PC-9 (cell line): ENCODE results near the gene TMUB2. TPM values are rescaled to one million over a fixed set of nuclear protein-coding genes. Genes with fewer than 3 reads are reported as not detected.

ENCODE experiments used
- BruUV-seq: library from RNA; stranded (reverse); fragments of 400-500 nt; replicated peaks from 2 replicates; lab custom pipeline; 2021; lab: Mats Ljungman, UMichigan
- CTCF ChIA-PET: fragments of 300-600 bp; sonication (Branson Sonifier 250); formaldehyde crosslinking; loops from one replicate; lab custom pipeline; 2022; ENCODE audit warnings: antibody characterized with exemption; lab: Charles Lee
- POLR2A ChIA-PET: fragments of 300-600 bp; sonication (Branson Sonifier 250); formaldehyde crosslinking; loops from one replicate; lab custom pipeline; 2022; ENCODE audit warnings: antibody characterized with exemption; ENCODE audit not compliant: unreplicated experiment; lab: Charles Lee
- DNase-seq, 2 experiments: peaks; one replicate each; pipeline versions ENCODE4 v3.0.0 to v3.0.0-alpha.2; 2015 to 2022; ENCODE audit warnings: mixed read lengths in 1 of 2
- H2AFZ ChIP-seq: fragments of 200-600 bp; sonication (generic); 2 replicates; pipeline ENCODE4 v1.8.1; 2017; ENCODE audit warnings: antibody characterized with exemption
- H3F3A ChIP-seq: fragments of 200-600 bp; sonication (generic); 2 replicates; pipeline ENCODE4 v1.8.1; 2017; ENCODE audit warnings: antibody characterized with exemption, mild to moderate bottlenecking, low read depth; ENCODE audit not compliant: insufficient read depth
- H3K27ac ChIP-seq: fragments of 200-600 bp; sonication (generic); 2 replicates; pipeline ENCODE4 v1.6.1; 2016; ENCODE audit warnings: mixed run types
- H3K27me3 ChIP-seq: fragments of 200-600 bp; sonication (generic); 2 replicates; pipeline ENCODE4 v1.6.1; 2016; ENCODE audit warnings: low read depth, mixed run types; ENCODE audit not compliant: insufficient read depth
- H3K36me3 ChIP-seq: fragments of 200-600 bp; sonication (generic); 2 replicates; pipeline ENCODE4 v1.6.1; 2016; ENCODE audit warnings: low read depth, mixed run types
- H3K4me1 ChIP-seq: fragments of 200-600 bp; sonication (generic); replicated peaks from 2 replicates; pipeline ENCODE4 v1.6.1; 2016; ENCODE audit warnings: mixed run types; ENCODE audit not compliant: insufficient read depth
- H3K4me2 ChIP-seq: fragments of 200-600 bp; sonication (generic); 2 replicates; pipeline ENCODE4 v1.6.1; 2017; ENCODE audit warnings: mixed run types
- H3K4me3 ChIP-seq: fragments of 200-600 bp; sonication (generic); 2 replicates; pipeline ENCODE4 v1.6.1; 2016; ENCODE audit warnings: mixed run types
- H3K79me2 ChIP-seq: fragments of 200-600 bp; sonication (generic); 2 replicates; pipeline ENCODE4 v1.6.1; 2017; ENCODE audit warnings: low read depth, mixed run types
- H3K9me2 ChIP-seq: fragments of 200-600 bp; sonication (generic); 2 replicates; pipeline ENCODE4 v1.8.1; 2017; ENCODE audit warnings: mild to moderate bottlenecking; ENCODE audit not compliant: insufficient read depth
- H3K9me3 ChIP-seq: fragments of 200-600 bp; sonication (generic); 2 replicates; pipeline ENCODE4 v1.8.1; 2016; ENCODE audit warnings: low read depth; ENCODE audit not compliant: insufficient read depth
- H4K20me1 ChIP-seq: fragments of 200-600 bp; sonication (generic); 2 replicates; pipeline ENCODE4 v1.8.1; 2017; ENCODE audit not compliant: insufficient read depth
- EZH2 ChIP-seq: fragments of 200-600 bp; sonication (generic); IDR thresholded peaks from 2 replicates; pipeline ENCODE4 v1.8.0; 2017; ENCODE audit warnings: antibody characterized with exemption, low read depth
- intact Hi-C: fragments of 100-400 bp; cut with micrococcal nuclease; formaldehyde crosslinking; loops from one replicate; pipeline ENCODE4 v1.10.0; 2022; ENCODE audit not compliant: unreplicated experiment
- total RNA-seq: library from RNA; stranded (reverse); gene quantifications from 2 replicates; pipeline ENCODE4 v1.2.3, GENCODE V29; 2021
- TF ChIP-seq, protein P1 (sequence below): fragments of 200-600 bp; sonication (generic); conservative IDR thresholded peaks from 2 replicates; pipeline ENCODE4 v1.6.1; 2017; ENCODE audit warnings: mixed run types, antibody characterized with exemption, mild to moderate bottlenecking, moderate library complexity

The TMUB2 gene
- total RNA-seq, 1 experiment from 2014 or later, result 45.5 TPM

- intact Hi-C loops, result loop anchor here (1.0 kb wide), 1 partner anchor 18 kb away; no protein-coding TSS in a partner anchor
- peak within 1 kb of the TSS; percentile 92 for H3K4me3 ChIP-seq
- DNase-seq, result peak; percentile 90 to 97
- H2AFZ ChIP-seq, result peak within 1 kb of the TSS; percentile 93
- no peaks in the 10 kb centered on the region; the same call in 1 of the 2 replicates for H4K20me1 ChIP-seq
- CTCF ChIA-PET, result interaction anchor here (0.7 kb wide), 1 partner anchor 22 kb away, joined by 8 read pairs; no protein-coding TSS in a partner anchor
- BruUV-seq, result no TSS peak
- peaks cover 41% of the 10 kb centered on the region for H3F3A ChIP-seq
- H3K27me3 ChIP-seq, result no peaks in the 10 kb centered on the region
- POLR2A ChIA-PET, result interaction anchor here (0.6 to 0.7 kb wide), 4 partner anchors 13 to 571 kb away, joined by 6 to 15 read pairs (median 10); no protein-coding TSS in a partner anchor
- H3K79me2 ChIP-seq, result peaks cover 45% of the 10 kb centered on the region
- no peaks in the 10 kb centered on the region for H3K9me2 ChIP-seq
- H3K27ac ChIP-seq, result peak within 1 kb of the TSS; percentile 77
- H3K4me2 ChIP-seq, result peak within 1 kb of the TSS; percentile 94
- peaks cover 35% of the 10 kb centered on the region for H3K4me1 ChIP-seq
- peaks cover 3% of the 10 kb centered on the region for H3K36me3 ChIP-seq
- no peaks in the 10 kb centered on the region for H3K9me3 ChIP-seq
- no peak for TF ChIP-seq EZH2
- TF ChIP-seq, protein P1, sequence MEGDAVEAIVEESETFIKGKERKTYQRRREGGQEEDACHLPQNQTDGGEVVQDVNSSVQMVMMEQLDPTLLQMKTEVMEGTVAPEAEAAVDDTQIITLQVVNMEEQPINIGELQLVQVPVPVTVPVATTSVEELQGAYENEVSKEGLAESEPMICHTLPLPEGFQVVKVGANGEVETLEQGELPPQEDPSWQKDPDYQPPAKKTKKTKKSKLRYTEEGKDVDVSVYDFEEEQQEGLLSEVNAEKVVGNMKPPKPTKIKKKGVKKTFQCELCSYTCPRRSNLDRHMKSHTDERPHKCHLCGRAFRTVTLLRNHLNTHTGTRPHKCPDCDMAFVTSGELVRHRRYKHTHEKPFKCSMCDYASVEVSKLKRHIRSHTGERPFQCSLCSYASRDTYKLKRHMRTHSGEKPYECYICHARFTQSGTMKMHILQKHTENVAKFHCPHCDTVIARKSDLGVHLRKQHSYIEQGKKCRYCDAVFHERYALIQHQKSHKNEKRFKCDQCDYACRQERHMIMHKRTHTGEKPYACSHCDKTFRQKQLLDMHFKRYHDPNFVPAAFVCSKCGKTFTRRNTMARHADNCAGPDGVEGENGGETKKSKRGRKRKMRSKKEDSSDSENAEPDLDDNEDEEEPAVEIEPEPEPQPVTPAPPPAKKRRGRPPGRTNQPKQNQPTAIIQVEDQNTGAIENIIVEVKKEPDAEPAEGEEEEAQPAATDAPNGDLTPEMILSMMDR, result no peak
Measured at GRCh38 chr17:44199553-44200477, 13.0 kb downstream of the TMUB2 start, which contains the start of gene ATXN7L3. Gene ATXN7L3, minus strand, starts transcription at chr17:44199884. Its CDS starts 1,814 bp downstream, at chr17:44198070.

GRCh38 chr17:44200478-44201155 lies 13.8 kb downstream of the TMUB2 start:
- Histone ChIP-seq H3K4me2 (peak overlapping the region; percentile 94), H3K4me1 (peaks cover 35% of the 10 kb centered on the region), H3K36me3 (no peaks in the 10 kb centered on the region; the same call in none of the 2 replicates), H3K27ac (peak overlapping the region; percentile 77), H3K27me3 (no peaks in the 10 kb centered on the region), H3F3A (peaks cover 44% of the 10 kb centered on the region), H3K9me3 (no peaks in the 10 kb centered on the region), H4K20me1 (no peaks in the 10 kb centered on the region; the same call in 1 of the 2 replicates), H3K4me3 (peak overlapping the region; percentile 92), H3K9me2 (no peaks in the 10 kb centered on the region), H2AFZ (peak overlapping the region; percentile 93), H3K79me2 (peaks cover 37% of the 10 kb centered on the region)
- TF ChIP-seq EZH2, result no peak
- TF ChIP-seq, protein P1, result no peak
- POLR2A ChIA-PET, result no interaction called here
- CTCF ChIA-PET, result no interaction called here
- DNase-seq, result no peak
- TSS peak; percentile 51 for BruUV-seq
- intact Hi-C loops, result loop anchor here (1.0 kb wide), 1 partner anchor 18 kb away; no protein-coding TSS in a partner anchor

DNA sequence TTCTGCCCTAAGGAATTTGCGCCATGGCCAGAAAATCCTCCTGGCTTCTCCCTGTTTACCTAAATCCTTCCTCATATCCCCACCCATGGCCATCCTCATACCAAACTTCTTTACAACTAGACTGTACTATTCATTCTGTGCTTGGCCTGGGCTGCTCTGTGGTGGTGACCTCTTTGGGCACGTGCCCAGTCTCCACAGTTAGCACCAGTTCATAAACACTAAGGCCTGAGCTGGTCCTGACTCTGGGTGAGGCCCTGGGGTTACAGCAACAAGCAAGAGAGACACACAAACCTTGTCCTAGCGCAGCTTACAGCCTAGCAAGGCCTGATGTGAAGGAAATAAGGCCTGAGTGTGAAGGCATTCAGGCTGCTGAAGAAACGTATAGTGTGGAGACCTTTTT lies 16.0 kb downstream of the TMUB2 start:
- H3K27ac ChIP-seq, result no peak overlapping the region
- no peaks in the 10 kb centered on the region for H3K9me2 ChIP-seq
- H2AFZ ChIP-seq, result no peak overlapping the region
- POLR2A ChIA-PET, result no interaction called here
- intact Hi-C loops, result no loop called here
- H3K4me1 ChIP-seq, result peaks cover 31% of the 10 kb centered on the region
- H3K36me3 ChIP-seq, result no peaks in the 10 kb centered on the region
- no peak overlapping the region for H3K4me2 ChIP-seq
- no peaks in the 10 kb centered on the region for H3K27me3 ChIP-seq
- H3K4me3 ChIP-seq, result no peak overlapping the region
- peaks cover 49% of the 10 kb centered on the region for H3F3A ChIP-seq
- CTCF ChIA-PET, result no interaction called here
- no peaks in the 10 kb centered on the region for H3K9me3 ChIP-seq
- no peak for TF ChIP-seq EZH2
- TF ChIP-seq, protein P1, result no peak
- no peaks in the 10 kb centered on the region for H4K20me1 ChIP-seq
- peaks cover 25% of the 10 kb centered on the region for H3K79me2 ChIP-seq
- BruUV-seq, result no TSS peak
- DNase-seq, result no peak
